HepG2 (cell line): ENCODE measurements around the gene ROM1. TPM values are rescaled to one million over a fixed set of nuclear protein-coding genes. Genes with fewer than 3 reads are reported as not detected.

ENCODE experiments used
- AGO1 ChIP-seq: fragments of 200-400 bp; formaldehyde crosslinking; IDR thresholded peaks from 2 replicates; pipeline ENCODE4 v1.6.1; 2017; ENCODE audit warnings: mild to moderate bottlenecking, low read depth, low read length, moderate library complexity; ENCODE audit not compliant: poor library complexity, severe bottlenecking
- ARID3A ChIP-seq: IDR thresholded peaks from 2 replicates; pipeline ENCODE4 v1.6.1; 2012; ENCODE audit warnings: low read depth, low read length, improper control_type of control experiment
- CSRNP1 ChIP-seq: sonication (generic); formaldehyde crosslinking; IDR thresholded peaks from 2 replicates; pipeline ENCODE4 v1.8.1; 2023; ENCODE audit warnings: mild to moderate bottlenecking, missing genetic modification reagents
- FOXJ3 ChIP-seq: sonication (generic); formaldehyde crosslinking; IDR thresholded peaks from 2 replicates; pipeline ENCODE4 v1.4.0; 2020; ENCODE audit warnings: missing genetic modification reagents, mild to moderate bottlenecking, borderline replicate concordance
- GMEB2 ChIP-seq: IDR thresholded peaks from 2 replicates; pipeline ENCODE4 v1.6.1; 2016; ENCODE audit warnings: missing biosample characterization, missing genetic modification reagents, low read depth
- KLF6 ChIP-seq: IDR thresholded peaks from 2 replicates; pipeline ENCODE4 v1.8.0; 2016; ENCODE audit warnings: missing biosample characterization, missing genetic modification reagents
- MYC ChIP-seq: sonication (generic); formaldehyde crosslinking; IDR thresholded peaks from 2 replicates; pipeline ENCODE4 v1.9.0; 2021; ENCODE audit warnings: missing genetic modification reagents, borderline replicate concordance
- NFRKB ChIP-seq: fragments of 450-650 bp; IDR thresholded peaks from 2 replicates; pipeline ENCODE4 v1.6.1; 2017
- NONO ChIP-seq, 2 experiments: fragments of 450-650 bp in 1 of 2; sonication (generic) in 1 of 2; formaldehyde crosslinking in 1 of 2; IDR thresholded peaks in 1 of 2; conservative IDR thresholded peaks in 1 of 2; 2 replicates each; pipeline versions ENCODE4 v1.6.1 to v1.8.0; 2017 to 2022; ENCODE audit warnings: mild to moderate bottlenecking in 1 of 2, missing genetic modification reagents in 1 of 2, moderate library complexity in 1 of 2
- NR2F1 ChIP-seq, 2 experiments: fragments of 450-650 bp in 1 of 2; formaldehyde crosslinking in 1 of 2; IDR thresholded peaks; 2 replicates each; pipeline versions ENCODE4 v1.5.0 to v1.6.1; 2016 to 2020; ENCODE audit warnings: mild to moderate bottlenecking in 1 of 2, missing compliant biosample characterization in 1 of 2, missing genetic modification reagents in 1 of 2, moderate library complexity in 1 of 2
- RFXAP ChIP-seq: sonication (generic); formaldehyde crosslinking; IDR thresholded peaks from 2 replicates; pipeline ENCODE4 v1.4.0; 2020; ENCODE audit warnings: missing genetic modification reagents, borderline replicate concordance
- SKI ChIP-seq: fragments of 450-650 bp; IDR thresholded peaks from one replicate; pipeline ENCODE4 v1.6.1; 2018; ENCODE audit warnings: mild to moderate bottlenecking; ENCODE audit not compliant: partially characterized antibody
- SMYD3 ChIP-seq: sonication (generic); formaldehyde crosslinking; IDR thresholded peaks from 2 replicates; pipeline ENCODE4 v1.8.1; 2023; ENCODE audit warnings: mild to moderate bottlenecking, missing genetic modification reagents
- SP5 ChIP-seq: IDR thresholded peaks from 2 replicates; pipeline ENCODE4 v1.6.1; 2016; ENCODE audit warnings: low read depth, borderline replicate concordance
- YEATS4 ChIP-seq: sonication (generic); formaldehyde crosslinking; IDR thresholded peaks from 2 replicates; pipeline ENCODE4 v1.4.0; 2020; ENCODE audit warnings: missing genetic modification reagents, borderline replicate concordance
- ZNF317 ChIP-seq: sonication (generic); formaldehyde crosslinking; IDR thresholded peaks from 2 replicates; pipeline ENCODE4 v1.5.0; 2020; ENCODE audit warnings: mild to moderate bottlenecking, missing genetic modification reagents
- ZNF414 ChIP-seq: sonication (generic); formaldehyde crosslinking; IDR thresholded peaks from 2 replicates; pipeline ENCODE4 v1.5.0; 2020; ENCODE audit warnings: missing genetic modification reagents
- ZNF543 ChIP-seq: sonication (generic); formaldehyde crosslinking; IDR thresholded peaks from 2 replicates; pipeline ENCODE4 v1.4.0; 2020; ENCODE audit warnings: mild to moderate bottlenecking, missing genetic modification reagents
- ZNF550 ChIP-seq: sonication (generic); formaldehyde crosslinking; IDR thresholded peaks from 2 replicates; pipeline ENCODE4 v1.4.0; 2020; ENCODE audit warnings: mild to moderate bottlenecking, missing genetic modification reagents, borderline replicate concordance
- ZNF652 ChIP-seq: IDR thresholded peaks from 2 replicates; pipeline ENCODE4 v1.6.1; 2016; ENCODE audit warnings: low read depth, borderline replicate concordance
- ZNF878 ChIP-seq: sonication (generic); formaldehyde crosslinking; IDR thresholded peaks from 2 replicates; pipeline ENCODE4 v1.8.1; 2023; ENCODE audit warnings: mild to moderate bottlenecking, missing genetic modification reagents, moderate library complexity
- ZSCAN29 ChIP-seq: sonication (generic); formaldehyde crosslinking; conservative IDR thresholded peaks from 2 replicates; pipeline ENCODE4 v1.4.0; 2020; ENCODE audit warnings: mild to moderate bottlenecking, missing genetic modification reagents
- polyA plus RNA-seq, 8 experiments: library from polyadenylated mRNA; depleted of rRNA in 3 of 8; stranded (reverse) in 7 of 8; unstranded in 1 of 8; fragments of >200 nt; fragmentation: Illumina TruSeq in 4 of 8; extraction: Trizol in 4 of 8; gene quantifications; 2 replicates each; pipeline versions ENCODE4 v1.2.1 to v1.2.3, GENCODE V29; 2011 to 2016; ENCODE audit warnings: low read depth in 4 of 8, missing spikeins in 1 of 8, mixed read lengths in 1 of 8; ENCODE audit not compliant: insufficient read depth in 1 of 8
- total RNA-seq, 5 experiments: library from RNA; depleted of rRNA; stranded (reverse); fragments of >200 nt; fragmentation: Illumina TruSeq; extraction: Trizol; gene quantifications; 2 replicates each; pipeline ENCODE4 v1.2.3, GENCODE V29; 2016; ENCODE audit warnings: low read depth in 1 of 5

The ROM1 gene
- total and polyA plus RNA-seq, 2 of the 13 experiments (the other 11 are each of a cell fraction or from before 2014, with no cell fraction given): 1.2 to 2.4 TPM

- TF ChIP-seq YEATS4 (CRISPR knock-in tag) (peak; percentile 79; the same call in 1 of the 2 replicates), SP5 (peak; percentile 90), NONO (IDR thresholded peaks at IDR 0.05) (no peak), NONO (CRISPR knock-in tag; conservative IDR thresholded peaks at IDR 0.05) (peak; percentile 95), SKI (no peak), ARID3A (peak; percentile 49; the same call in 1 of the 2 replicates), AGO1 (peak; percentile 95), ZSCAN29 (CRISPR knock-in tag) (no peak), NFRKB (no peak), RFXAP (CRISPR knock-in tag) (peak; percentile 79; the same call in 1 of the 2 replicates), CSRNP1 (CRISPR knock-in tag) (peak; percentile 75; the same call in 1 of the 2 replicates), GMEB2 (no peak), NR2F1 (CRISPR knock-in tag; IDR thresholded peaks at IDR 0.05) (peak in 1 of 2 experiments; percentile 14; a peak in 1 of 4 replicates), ZNF317 (CRISPR knock-in tag) (peak; percentile 91), ZNF543 (CRISPR knock-in tag) (peak; percentile 60; the same call in 1 of the 2 replicates), ZNF550 (CRISPR knock-in tag) (no peak), FOXJ3 (no peak), ZNF878 (no peak), KLF6 (CRISPR knock-in tag) (peak; percentile 83; the same call in 1 of the 2 replicates), ZNF652 (peak; percentile 50; the same call in 1 of the 2 replicates), SMYD3 (CRISPR knock-in tag) (0 out of 2 replicates have a peak, but pooled peaks have one; percentile 33), MYC (CRISPR knock-in tag) (peak; percentile 95), ZNF414 (CRISPR knock-in tag) (peak; percentile 74; the same call in 1 of the 2 replicates)
These were observed 8.8 kb downstream of the ROM1 start, which contains the start of gene B3GAT3 (continued) for GRCh38 chr11:62621567-62622470.
